ENCODE results near the gene GTF2A1.

GRCh38 chr14:81161749-81162148 is 59.0 kb downstream of the GTF2A1 start:
- TF ChIP-seq CTCF (conservative IDR thresholded peaks at IDR 0.05; ENCODE audit: low read length) (no peak), EZH2phosphoT487 (IDR thresholded peaks at IDR 0.05; ENCODE audit: borderline replicate concordance, low read depth, low read length) (no peak)
